Colonic mucosa (tissue), 4 donors: ENCODE results near the gene SLC25A34. TPM values are rescaled to one million over a fixed set of nuclear protein-coding genes. Genes with fewer than 3 reads are reported as not detected.

ENCODE experiments used
- DNase-seq: peaks from one replicate; pipeline ENCODE4 v3.0.0-alpha.2; 2020
- H3K27ac ChIP-seq: fragments of 200-600 bp; one replicate; pipeline ENCODE4 v1.8.0; 2021
- H3K27me3 ChIP-seq: fragments of 200-600 bp; one replicate; pipeline ENCODE4 v1.8.0; 2021
- H3K36me3 ChIP-seq: fragments of 200-600 bp; one replicate; pipeline ENCODE4 v1.8.0; 2021
- H3K4me1 ChIP-seq: fragments of 200-600 bp; one replicate; pipeline ENCODE4 v1.8.0; 2021; ENCODE audit warnings: mild to moderate bottlenecking
- H3K4me3 ChIP-seq: fragments of 200-600 bp; one replicate; pipeline ENCODE4 v1.8.0; 2021
- H3K9ac ChIP-seq, 2 donors: one replicate each; pipeline ENCODE4 v1.7.0; 2013; ENCODE audit warnings: control low read depth in 2 of 2, low read depth in 2 of 2, low read length in 2 of 2
- H3K9me3 ChIP-seq: fragments of 200-600 bp; one replicate; pipeline ENCODE4 v1.8.0; 2021
- CTCF ChIP-seq: fragments of 200-600 bp; IDR thresholded peaks from one replicate; pipeline ENCODE4 v1.8.0; 2022; ENCODE audit warnings: antibody characterized with exemption, mild to moderate bottlenecking
- intact Hi-C: fragments of 100-400 bp; cut with DNase I; formaldehyde crosslinking; loops from one replicate; pipeline ENCODE4 v1.14.1; 2022
- total RNA-seq, 2 donors: library from RNA; stranded (reverse); fragmentation: NEBNext Ultra II Directional in 1 of 2; extraction: Animal tissue kit (Norgen Biotek cat#: 25700) in 1 of 2; gene quantifications; one replicate each; pipeline ENCODE4 v1.2.1, GENCODE V29; 2021
- donor health status: healthy.
- donor health status: DM: no; HTN: no; CAD: no.
- donor health status: DM: no; HTN: no; CAD: no.

SLC25A34 gene
- 10 to 100 TPM in 1 of 2 donors, 1 to 10 TPM in 1; 3.2 to 16.0 TPM for total RNA-seq

GRCh38 chr1:15736038-15736891 lies at the start of gene SLC25A34:
SLC25A34 (plus strand) TSS chr1:15736258; CDS start chr1:15736486, 228 bp downstream.
- peak within 1 kb of the TSS; percentile 7 for H3K27ac ChIP-seq
- H3K36me3 ChIP-seq: peaks cover 9% of the 10 kb centered on the region
- DNase-seq: peak; percentile 95
- peak within 1 kb of the TSS; percentile 68 to 92 for H3K9ac ChIP-seq
- no peaks in the 10 kb centered on the region for H3K9me3 ChIP-seq
- H3K27me3 ChIP-seq: no peaks in the 10 kb centered on the region
- TF ChIP-seq CTCF: no peak
- H3K4me3 ChIP-seq: no peak within 1 kb of the TSS
- H3K4me1 ChIP-seq: peaks cover 5% of the 10 kb centered on the region
- intact Hi-C loops: no loop called here

GRCh38 chr1:15687446-15687845 lies 48.6 kb upstream of the SLC25A34 start:
- intact Hi-C loops: no loop called here
- Histone ChIP-seq H3K4me3 (no peak overlapping the region), H3K27ac (no peak overlapping the region), H3K9me3 (no peaks in the 10 kb centered on the region), H3K9ac (no peak overlapping the region), H3K36me3 (no peaks in the 10 kb centered on the region), H3K4me1 (no peaks in the 10 kb centered on the region), H3K27me3 (no peaks in the 10 kb centered on the region)
- TF ChIP-seq CTCF: no peak
- DNase-seq: no peak

GRCh38 chr1:15690317-15690716 lies 45.7 kb upstream of the SLC25A34 start:
- no peak overlapping the region for H3K9ac ChIP-seq
- DNase-seq: no peak
- no peaks in the 10 kb centered on the region for H3K9me3 ChIP-seq
- H3K4me3 ChIP-seq: no peak overlapping the region
- H3K4me1 ChIP-seq: no peaks in the 10 kb centered on the region
- no peak overlapping the region for H3K27ac ChIP-seq
- intact Hi-C loops: no loop called here
- no peaks in the 10 kb centered on the region for H3K36me3 ChIP-seq
- no peak for TF ChIP-seq CTCF
- H3K27me3 ChIP-seq: no peaks in the 10 kb centered on the region

- no peak overlapping the region for H3K9ac ChIP-seq
- DNase-seq: no peak
- H3K4me3 ChIP-seq: no peak overlapping the region
- no peaks in the 10 kb centered on the region for H3K4me1 ChIP-seq
- H3K27me3 ChIP-seq: no peaks in the 10 kb centered on the region
- no peak overlapping the region for H3K27ac ChIP-seq
- intact Hi-C loops: no loop called here
- no peaks in the 10 kb centered on the region for H3K36me3 ChIP-seq
- no peaks in the 10 kb centered on the region for H3K9me3 ChIP-seq
- no peak for TF ChIP-seq CTCF
These were observed 44.5 kb upstream of the SLC25A34 start for GRCh38 chr1:15691434-15692032.

GRCh38 chr1:15692121-15692682 lies 43.9 kb upstream of the SLC25A34 start:
- no peak overlapping the region for H3K27ac ChIP-seq
- no peak overlapping the region for H3K4me3 ChIP-seq
- no peaks in the 10 kb centered on the region for H3K9me3 ChIP-seq
- no peak overlapping the region for H3K9ac ChIP-seq
- H3K36me3 ChIP-seq: no peaks in the 10 kb centered on the region
- DNase-seq: no peak
- no peak for TF ChIP-seq CTCF
- no peaks in the 10 kb centered on the region for H3K4me1 ChIP-seq
- H3K27me3 ChIP-seq: no peaks in the 10 kb centered on the region
- intact Hi-C loops: no loop called here
